Myocyte (in vitro differentiated cells): ENCODE results near the gene CDK4. TPM values are rescaled to one million over a fixed set of nuclear protein-coding genes. Genes with fewer than 3 reads are reported as not detected.
"Not testable (repeated sequence)": the region's sequence is repeated elsewhere in the genome, so short reads cannot be mapped to it uniquely, and the experiment has no call there.

Experiments used
- DNase-seq: peaks from one replicate; pipeline ENCODE4 v3.0.0-alpha.2; 2012; ENCODE audit warnings: low read depth
- polyA plus RNA-seq: library from polyadenylated mRNA; unstranded; fragments of >200 nt; gene quantifications from one replicate; pipeline ENCODE4 v1.2.1, GENCODE V29; 2012; ENCODE audit warnings: missing spikeins
- total RNA-seq: library from RNA; depleted of rRNA; stranded (reverse); fragments of >200 nt; gene quantifications from 2 replicates; pipeline ENCODE4 v1.2.3, GENCODE V29; 2014

Gene CDK4
- total RNA-seq = 175 and 180 TPM in 2 replicates
- polyA plus RNA-seq = 153 TPM

- DNase-seq = peak; percentile 99
These were observed at the start of gene CDK4 for GRCh38 chr12:57751788-57752667. TSS of gene CDK4 (minus strand) at chr12:57752310. CDS start at chr12:57751717, 593 bp downstream.

- DNase-seq = no peak
These were observed 48.9 kb upstream of the CDK4 start for GRCh38 chr12:57800965-57801364.

DNA sequence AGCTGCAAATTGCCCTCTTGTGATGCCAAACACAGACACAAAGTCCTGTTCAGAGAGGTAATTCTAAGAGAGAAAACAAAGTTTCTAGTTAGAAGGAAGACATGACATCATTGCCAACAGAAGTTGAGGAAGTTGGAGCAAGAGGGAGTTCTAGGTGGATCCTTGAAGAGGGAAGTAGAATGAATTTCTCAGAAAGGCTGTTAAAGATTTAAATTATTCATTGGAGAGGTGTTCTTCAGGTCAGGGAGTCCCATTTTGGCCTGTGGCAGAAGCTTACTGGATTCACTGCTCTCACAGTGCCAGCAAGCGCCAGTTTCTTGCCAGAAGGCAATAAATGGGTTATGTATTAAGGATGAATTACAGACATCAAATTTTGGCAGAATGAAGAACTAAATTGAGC lies 45.8 kb upstream of the CDK4 start:
- no peak for DNase-seq

- DNase-seq = no peak
These were observed 44.9 kb upstream of the CDK4 start for GRCh38 chr12:57796996-57797395.

- no peak for DNase-seq
These were observed 43.2 kb upstream of the CDK4 start for GRCh38 chr12:57795354-57795753.

DNA sequence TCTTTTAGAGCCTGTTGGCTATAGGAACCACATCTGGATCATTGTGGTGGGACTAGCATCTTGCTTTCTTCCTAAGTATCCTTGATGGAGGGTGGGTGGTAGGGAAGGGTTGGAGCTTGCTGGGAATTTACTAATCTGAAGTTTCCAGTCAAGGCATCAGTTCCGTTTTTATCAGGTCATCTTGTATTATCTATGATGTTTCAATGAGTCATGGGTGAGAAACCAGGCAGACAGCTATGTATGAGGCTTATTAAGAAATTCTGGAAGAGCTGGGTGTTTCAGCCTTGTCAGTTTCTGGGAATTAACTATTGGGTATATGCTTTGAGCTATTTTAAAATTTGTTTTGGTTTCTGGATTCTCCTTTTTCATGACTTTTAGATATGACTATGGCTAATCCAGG lies 41.8 kb upstream of the CDK4 start:
- no peak for DNase-seq

DNA sequence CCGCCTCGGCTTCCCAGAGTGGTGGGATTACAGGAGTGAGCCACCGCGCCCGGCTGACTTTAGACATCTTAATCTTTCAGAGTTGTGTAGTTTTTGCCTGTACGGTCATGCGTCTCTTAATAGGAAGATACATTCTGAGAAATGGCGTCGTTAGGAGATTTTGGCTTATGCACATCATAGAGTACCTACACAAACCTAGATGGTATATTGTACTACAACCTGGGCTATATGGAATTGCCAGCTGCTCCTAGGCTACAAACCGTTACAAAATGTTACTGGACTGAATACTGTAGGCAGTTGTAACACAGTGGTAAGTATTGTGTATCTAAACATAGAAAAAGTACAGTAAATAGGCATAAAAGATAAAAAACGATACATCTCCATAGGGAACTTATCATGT lies 31.8 kb upstream of the CDK4 start:
- no peak for DNase-seq

DNA sequence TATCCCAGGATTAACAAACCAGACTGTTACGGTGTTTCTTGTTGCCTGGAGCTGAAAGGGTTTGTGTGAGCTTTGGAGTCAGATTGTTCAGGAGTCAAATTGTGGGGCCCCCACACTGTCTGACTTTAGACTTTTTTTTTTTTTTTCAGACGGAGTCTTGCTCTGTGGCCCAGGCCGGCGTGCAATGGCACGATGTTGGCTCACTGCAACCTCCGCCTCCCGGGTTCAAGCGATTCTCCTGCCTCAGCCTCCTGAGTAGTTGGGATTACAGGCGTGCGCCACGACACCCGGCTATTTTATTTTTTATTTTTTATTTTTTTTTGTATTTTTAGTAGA lies 31.3 kb upstream of the CDK4 start:
- DNase-seq = no peak

DNA sequence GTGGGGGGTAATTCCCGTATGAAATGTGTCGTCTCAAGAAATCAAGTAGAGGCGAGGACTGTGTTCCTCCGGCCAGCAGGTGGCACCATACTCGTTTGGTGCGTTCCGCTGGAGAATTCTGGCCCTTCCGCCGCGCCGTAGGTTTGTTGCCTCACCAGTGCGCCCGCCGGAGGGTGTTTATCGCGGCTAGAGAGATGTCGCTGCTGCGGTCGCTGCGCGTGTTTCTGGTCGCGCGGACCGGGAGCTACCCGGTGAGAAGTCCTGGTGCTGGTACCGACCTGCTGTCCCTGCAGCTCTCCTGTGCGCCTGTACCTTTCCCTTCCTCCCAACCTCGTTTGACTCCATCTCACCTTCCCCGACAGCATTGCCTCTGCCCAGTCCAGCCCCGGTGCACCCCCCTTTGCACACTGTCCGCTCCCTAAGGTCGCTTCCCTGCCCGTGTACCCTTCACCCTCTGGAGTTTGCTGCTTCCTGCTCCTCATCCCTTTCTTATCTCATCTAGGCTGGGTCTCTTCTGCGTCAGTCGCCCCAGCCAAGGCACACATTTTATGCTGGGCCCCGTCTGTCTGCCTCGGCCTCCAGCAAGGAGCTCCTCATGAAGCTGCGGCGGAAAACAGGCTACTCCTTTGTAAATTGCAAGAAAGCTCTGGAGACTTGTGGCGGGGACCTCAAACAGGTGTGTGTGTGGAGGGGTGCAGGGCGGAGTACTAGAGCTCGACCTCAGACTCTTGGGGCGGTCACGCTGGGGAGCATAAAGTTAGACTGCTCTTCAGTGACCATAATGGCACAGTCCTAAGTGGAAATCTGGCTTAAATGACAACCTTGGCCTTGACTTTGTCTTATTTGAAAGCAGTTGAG lies 30.7 kb upstream of the CDK4 start, which contains the start of gene TSFM:
TSFM (plus strand) TSS at position 180 of the 858 bp plus-strand sequence; CDS start at position 195, 15 bp downstream.
- peak; percentile 97 for DNase-seq

DNA sequence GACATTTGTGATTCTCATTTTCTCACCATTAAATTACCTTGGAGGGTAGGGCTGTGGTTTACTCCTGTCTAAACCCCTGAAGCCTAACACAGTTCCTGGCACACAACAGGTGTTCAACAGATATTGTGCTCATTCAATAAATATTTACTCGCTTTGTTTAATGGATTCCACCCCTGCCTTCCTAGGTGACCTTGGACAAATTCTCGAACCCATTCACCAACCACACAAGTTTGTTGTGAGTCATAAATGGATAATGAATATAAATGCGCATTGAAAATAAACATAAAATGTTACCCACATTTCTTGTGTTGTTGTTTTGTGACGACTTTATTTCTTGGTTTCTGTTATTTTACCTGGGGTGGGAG lies 30.1 kb upstream of the CDK4 start:
- DNase-seq = no peak

DNA sequence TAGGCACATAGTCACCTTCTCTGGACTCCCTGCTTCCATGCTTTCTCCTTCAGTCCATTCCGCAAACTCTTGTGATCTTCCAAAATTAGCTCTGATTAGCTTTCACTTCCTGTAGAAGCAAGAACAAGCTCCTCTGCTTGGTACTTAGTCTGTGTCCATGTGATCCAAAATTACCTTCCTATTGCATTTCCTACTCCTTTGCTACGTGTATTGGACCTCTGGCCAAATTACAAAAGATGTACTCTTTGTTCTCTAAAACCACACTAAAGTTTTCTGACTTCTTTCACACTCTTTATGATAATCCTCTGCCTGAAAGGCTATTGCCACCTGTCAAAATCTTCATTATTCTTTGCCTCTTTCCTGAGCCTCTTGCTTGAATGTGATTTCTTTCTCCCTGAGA lies 29.7 kb upstream of the CDK4 start:
- DNase-seq = no peak

DNA sequence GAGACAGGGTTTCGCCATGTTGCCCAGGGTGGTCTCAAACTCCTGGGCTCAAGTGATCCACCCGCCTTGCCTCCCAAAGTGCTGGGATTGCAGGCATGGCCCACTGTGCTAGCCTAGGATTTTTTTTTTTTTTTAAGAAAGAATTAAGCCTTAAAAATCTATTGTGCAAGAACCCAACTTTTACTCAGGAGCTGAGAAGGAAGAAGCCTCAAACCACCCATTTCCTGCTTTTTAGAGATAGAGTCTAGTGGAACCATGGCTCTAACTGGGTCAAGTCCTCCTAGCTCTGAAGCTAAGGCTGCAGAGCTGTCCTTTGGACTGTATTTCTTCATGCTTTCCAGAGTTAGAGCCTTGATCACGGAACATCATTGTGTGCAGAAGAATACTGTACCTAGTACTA lies 29.1 kb upstream of the CDK4 start:
- DNase-seq = no peak

DNA sequence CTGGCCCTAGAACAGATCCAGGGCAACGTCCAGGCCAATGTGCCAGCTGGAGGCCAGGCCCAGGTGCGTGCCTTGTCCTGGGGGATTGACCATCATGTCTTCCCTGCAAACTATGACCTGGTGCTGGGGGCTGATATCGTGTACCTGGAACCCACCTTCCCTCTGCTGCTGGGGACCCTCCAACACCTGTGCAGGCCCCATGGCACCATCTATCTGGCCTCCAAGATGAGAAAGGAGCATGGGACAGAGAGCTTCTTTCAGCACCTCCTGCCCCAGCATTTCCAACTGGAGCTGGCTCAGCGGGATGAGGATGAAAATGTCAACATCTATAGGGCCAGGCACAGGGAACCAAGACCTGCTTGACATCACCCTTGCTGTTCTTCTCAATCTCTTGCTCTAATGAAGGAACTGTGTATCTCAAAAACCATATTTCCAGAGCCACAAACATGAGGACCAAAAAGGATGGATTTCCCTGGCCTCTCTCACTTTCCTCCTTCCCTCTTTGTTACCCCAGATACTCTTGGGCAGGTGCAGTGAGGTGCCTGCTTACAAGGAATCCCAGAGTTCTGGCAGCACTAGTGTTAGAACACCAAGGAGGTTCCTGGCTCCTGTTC lies 28.3 kb upstream of the CDK4 start:
- no peak for DNase-seq

DNA sequence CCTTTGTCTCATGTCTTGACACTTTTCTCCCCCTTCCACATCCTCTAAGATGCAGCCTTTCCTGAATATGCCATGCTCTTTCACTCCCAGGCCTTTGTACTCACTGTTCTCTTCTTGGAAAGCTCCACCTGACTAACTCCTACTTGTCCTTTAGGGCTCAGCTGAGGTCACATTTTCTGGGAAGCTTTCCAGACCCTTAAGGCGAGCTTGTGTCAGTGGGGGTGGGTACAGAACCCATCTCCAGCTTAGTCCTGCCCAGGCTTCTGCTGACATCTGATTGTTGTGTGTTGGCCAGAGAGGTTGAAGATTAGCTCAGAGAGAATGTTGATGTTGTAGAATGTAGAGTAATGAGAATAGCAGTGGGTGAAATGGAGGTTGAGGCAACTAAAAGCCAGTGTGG lies 27.6 kb upstream of the CDK4 start:
- no peak for DNase-seq

- no peak for DNase-seq
These were observed 25.8 kb upstream of the CDK4 start for GRCh38 chr12:57777911-57778310.

DNA sequence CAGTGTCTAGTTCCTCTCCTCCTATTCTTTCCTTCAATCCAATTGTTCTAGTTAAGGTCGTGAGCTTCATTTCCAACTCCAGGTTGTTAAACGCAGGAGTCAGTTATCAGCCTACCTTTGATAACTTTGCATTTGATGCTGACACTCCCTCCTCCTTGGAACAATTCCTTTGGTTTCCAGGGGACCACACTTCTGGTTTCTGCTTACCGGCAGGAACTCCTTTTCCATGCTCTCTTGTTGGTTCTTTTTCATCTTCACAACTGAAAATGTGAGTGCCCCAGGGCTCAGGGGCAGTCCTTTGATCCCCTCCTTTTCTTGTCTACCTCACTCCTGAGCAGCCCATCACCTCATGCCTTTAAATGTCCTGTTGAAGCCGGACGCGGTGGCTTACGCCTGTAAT lies 25.3 kb upstream of the CDK4 start:
- no peak for DNase-seq

DNA sequence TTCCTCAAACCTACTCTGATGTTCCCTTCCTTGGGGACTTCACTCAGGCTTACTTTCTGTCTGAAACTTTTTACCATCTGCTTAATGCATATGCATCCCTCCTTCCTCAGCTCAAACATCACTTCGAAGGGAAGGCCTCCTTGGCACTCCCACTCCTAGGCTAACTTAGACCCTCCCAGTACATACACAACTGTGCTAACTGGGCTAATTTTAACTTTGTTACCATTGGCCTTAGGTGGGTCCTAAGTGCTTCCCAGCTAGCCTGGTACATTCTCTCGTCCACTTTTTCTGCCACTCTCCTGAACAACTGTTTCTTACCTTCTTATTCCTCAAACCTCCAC lies 24.1 kb upstream of the CDK4 start:
- DNase-seq = no peak

GRCh38 chr12:57775563-57776246 lies 23.6 kb upstream of the CDK4 start:
- no peak for DNase-seq

DNA sequence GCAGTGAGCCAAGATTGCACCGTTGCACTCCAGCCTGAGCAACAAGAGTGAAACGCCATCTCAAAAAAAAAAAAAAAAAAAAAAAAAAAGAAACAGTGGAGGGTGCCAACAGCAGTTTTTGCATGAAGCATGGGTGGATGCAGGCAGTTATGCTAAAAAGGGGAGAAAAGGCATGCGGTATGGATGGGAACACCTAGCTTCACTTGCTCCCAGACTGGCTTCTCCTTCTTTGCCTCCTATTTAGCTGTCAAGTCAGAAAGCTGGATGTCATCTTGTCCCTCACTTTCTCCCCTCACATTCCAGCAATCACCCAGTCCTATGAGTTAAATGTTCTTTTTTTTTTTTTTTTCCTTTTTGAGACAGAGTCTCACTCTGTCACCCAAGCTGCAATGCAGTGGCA lies 22.9 kb upstream of the CDK4 start:
- DNase-seq = no peak

GRCh38 chr12:57774634-57775033 lies 22.5 kb upstream of the CDK4 start:
- not testable (repeated sequence) for DNase-seq
